Activated naive CD4-positive, alpha-beta T cell treated with anti-CD3 and anti-CD28 coated beads, Interleukin-2, amount 50 U/mL, for 16 hours (primary cell): ENCODE data around the gene RNF166.

ENCODE experiments used
- DNase-seq: peaks from one replicate; pipeline ENCODE4 v3.0.0-alpha.2; 2020

Gene RNF166

DNA sequence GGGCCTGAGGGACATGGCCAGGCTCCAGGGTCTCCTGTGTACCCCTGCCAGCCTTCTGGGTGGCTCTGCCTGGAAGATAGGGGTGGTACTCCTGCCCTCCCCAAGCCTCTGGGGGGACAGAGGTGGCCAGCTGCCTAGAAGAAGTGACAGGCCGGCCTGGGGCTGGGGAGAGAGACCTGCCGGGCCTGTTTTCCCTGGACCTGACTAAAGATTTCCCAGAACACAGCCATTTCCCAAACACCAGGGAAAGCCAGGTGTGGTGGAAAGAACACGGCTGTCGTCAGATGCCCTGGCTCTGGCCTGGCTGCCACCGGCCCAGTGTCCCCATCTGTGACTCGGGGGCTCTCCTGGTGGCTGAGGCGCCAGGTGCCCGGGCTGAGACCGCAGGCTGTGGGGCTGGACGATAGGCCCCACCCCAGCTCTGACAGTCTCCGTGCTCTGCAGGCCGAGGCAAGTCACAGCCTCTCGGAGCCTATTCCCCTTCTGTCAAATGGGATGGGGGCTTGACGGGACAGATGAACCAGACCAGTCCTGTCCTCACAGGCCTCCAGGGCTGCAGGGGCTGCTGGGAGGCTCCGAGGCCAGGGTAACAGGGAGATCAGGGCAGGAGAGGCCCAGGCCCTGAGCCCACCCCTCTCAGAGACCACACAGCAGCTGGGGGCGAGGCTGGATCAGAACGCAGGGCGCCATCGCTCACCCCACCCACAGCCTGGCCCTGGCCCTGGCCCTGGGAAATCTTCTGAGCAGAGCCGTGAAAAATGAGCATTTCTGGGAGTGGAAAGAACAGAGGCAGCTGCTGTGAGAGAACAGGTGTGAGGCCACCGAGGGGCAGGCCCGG lies 33.1 kb upstream of the RNF166 start:
- DNase-seq: no peak

DNA sequence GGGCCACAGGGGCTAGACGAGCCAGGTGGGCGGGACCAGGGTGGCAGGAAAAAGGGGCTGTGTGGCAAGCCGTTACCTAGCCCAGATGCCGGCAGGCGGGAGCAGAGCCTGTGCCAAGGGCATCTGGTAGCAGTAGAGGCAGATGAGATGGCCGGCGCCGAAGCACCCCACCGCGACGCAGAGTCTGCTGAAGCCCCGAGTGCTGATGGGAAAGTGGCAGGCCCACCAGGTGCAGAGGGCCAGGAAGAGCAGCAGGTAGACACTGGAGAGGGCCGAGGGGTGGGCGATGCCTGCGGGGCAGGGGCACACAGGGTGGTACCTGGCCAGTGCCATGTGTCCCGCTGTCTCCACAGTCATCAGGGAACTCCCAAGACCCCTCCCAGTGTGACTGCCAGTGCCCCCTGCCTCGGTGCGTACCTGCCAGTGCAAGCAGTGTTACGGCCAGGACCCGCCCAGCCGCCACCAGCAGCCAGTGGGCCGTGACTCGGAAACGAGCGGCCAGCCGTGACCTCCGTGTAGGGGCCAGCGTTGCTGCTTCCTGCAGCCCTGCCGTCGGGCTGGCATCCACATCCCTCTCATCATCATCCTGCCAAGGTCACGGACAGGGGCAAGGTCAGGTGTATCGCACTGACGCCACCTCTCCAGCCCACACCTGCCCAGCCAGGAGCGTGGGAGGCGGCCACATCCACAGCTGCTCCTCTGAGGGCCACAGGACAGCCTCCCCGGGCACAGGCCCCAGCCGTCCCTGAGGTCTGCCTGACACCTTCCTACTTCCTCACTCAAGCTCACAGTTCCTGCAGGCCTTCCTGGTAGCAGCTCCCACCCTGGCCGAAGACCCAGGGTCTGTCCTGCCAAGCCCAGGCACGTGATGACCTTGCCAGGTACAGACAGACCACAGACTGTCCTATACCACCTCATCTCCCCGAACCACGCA lies 32.2 kb upstream of the RNF166 start:
- DNase-seq: no peak

DNA sequence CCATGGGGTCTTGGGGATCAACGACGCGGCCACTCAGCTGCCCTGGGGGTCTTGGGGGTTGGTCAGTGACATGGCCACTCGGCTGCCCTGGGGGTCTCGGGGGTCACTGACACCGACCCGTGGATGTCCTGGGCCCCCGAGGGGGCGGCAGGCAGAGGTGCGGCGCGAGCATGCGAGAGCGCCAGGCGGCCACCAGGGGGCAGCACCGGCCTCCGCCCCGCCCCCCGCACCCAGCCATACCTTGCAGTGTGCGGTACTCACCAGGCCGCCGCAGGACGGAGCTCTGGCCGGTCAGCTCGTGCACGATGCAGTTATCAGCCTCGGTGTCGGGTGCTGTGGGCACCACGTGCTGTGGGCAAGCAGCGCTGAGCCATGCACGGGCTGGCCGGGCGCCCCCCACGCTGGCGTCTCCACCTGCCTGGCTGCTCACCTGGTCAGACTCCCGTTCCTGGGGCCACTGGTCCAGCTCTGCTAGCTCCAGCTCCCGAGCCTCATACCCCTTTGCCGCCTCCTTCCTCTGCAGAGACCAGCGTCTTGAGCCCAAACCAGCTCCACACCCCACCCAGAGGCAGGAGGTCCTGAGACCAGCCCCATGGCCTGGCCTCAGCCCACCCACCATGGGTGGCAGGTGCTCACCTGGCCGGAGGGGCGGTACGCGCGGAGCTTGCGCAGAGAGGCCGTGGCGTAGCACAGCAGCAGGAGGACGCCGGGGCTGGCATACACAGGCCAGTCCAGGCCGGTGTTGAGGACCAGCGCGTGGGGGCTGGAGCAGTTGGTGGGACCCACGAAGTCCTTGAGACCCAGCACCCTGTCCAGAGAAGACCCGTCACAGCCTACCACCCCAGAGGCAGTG lies 31.3 kb upstream of the RNF166 start:
- DNase-seq: peak; percentile 64

DNA sequence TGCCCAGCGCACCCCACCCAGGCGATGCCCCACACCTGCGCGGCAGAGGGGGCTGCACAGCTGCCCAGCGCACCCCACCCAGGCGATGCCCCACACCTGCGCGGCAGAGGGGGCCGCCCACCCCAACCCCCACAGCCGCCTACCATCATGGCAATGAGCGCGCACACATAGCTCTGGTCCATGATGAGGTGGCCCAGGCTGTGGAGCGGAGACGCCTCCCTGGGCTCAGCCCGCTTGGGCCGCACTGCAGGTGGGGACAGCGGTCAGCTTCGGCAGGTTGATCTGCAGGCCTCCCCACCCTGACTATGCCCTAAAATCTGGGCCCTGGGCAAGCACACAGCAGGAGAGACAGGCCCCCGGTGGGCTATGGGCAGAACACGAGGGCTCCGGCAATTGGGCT lies 30.3 kb upstream of the RNF166 start:
- no peak for DNase-seq

DNA sequence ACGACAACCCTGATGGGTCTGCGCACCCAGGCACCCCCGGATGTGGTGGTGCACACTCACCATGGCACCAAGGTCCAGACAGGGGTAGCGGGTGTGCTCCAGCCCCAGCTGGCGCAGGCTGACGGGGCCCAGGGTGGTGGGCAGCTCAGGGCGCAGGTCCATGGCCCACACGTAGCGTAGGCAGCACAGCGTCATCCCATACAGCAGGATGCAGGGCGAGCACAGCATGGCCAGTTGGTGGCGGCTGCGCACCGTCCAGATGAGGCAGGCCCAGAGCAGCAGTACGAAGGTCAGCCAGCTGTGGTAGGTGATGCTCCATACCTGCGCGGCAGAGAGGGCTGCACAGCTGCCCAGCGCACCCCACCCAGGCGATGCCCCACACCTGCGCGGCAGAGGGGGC lies 29.9 kb upstream of the RNF166 start:
- DNase-seq: no peak

DNA sequence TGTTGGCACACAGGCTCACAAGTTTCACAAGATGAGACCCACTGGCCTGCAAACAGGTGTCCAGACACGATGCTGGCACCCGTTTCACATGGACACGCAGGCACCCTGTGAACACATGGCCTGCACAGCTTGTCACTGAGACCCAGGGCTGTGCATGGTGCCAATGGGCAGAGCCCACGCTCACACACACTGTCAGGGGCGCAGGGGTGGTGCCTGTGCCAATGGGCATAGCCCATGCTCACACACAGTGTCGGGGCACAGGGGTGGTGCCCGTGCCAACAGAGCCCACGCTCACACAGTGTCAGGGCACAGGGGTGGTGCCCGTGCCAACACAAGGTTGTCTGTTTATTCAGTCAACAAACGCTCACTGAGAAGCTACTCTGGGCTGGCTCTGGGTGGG lies 29.4 kb upstream of the RNF166 start:
- DNase-seq: no peak

DNA sequence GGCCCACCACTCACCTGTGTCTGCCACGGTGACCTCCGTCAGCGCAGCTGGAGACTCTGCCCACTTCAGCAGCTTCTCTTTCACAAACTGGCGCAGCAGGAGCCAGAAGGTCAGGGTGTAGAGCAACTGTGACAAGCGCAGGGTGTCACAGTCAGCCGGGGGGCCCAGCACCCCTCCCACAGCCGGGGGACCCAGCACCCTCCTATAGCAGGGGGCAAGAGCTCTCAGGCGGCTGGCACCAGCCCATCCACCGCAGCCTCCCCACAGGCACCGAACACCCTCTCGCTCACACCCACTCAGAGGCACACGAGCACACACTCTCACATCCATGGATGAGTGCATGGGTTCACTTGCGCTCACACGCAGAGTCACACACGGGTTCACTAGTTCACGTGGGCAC lies 28.9 kb upstream of the RNF166 start:
- no peak for DNase-seq

DNA sequence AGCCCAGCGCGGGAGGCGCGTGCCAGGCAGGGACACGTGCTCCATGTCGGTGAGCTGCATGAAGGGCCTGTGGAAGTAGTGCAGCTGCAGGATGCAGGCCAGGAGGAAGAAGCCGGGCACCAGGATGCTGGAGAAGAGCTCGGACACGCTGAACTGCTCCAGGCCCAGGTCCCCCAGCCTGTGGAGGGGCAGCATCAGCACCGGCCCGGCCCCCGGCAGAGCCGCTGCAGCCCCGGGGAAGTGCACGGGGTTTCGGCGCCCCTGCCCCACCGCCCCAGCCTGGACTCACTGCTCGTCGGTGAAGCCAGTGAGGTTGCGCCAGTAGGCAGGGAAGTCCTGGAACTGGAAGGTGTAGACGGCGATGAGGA lies 28.1 kb upstream of the RNF166 start:
- no peak for DNase-seq

DNA sequence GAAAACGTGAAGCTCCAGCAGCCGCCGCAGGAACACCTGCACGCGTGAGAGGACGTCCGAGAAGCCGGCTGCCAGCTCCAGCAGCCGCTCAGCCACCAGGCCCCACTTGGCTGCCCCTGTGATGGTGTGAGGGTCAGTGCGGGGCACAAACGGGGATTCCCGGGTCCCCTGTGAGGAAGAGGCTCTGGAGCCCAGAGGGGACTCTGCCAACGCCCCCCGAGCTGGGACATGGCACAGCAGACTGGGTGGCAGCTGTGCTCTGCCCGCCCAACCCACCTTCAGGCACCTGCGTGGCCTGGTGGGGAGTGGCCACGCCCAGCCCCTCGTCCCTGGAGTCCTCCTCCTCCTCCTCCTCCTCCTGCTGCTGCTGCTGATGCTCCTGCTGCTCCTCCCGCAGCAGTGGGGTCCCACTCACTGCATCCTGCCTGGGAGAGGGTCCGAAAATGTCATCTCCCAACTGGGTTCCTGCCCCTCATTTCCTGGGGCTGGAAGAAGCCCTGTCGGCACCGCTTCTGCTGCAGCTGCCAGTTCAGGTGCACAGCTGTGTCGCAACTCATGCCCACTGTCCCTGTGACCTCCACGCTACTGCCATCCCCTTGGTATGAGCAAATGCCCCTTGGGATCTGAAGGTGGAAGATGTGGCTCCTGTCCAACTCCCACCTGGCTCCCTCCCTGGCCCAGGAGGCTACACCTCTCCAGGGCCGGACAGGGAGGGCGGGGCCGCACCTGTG lies 27.6 kb upstream of the RNF166 start:
- DNase-seq: no peak

DNA sequence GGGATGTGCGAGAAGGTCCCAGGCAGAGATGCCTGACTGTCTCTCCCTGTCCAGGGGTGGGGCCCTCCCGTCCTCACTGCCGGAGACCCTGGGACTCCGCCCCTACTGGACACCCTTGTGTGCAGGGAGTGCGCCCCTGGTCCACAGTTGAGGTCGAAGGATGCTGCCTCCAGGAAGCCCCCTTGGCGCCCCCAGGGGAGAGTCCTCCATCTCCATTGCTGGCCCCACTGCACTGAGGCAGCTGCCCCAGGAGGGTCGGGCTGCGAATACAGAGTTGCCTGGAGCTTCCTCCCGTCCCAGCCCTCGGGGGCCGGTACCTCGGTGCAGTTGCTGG lies 26.7 kb upstream of the RNF166 start:
- no peak for DNase-seq

DNA sequence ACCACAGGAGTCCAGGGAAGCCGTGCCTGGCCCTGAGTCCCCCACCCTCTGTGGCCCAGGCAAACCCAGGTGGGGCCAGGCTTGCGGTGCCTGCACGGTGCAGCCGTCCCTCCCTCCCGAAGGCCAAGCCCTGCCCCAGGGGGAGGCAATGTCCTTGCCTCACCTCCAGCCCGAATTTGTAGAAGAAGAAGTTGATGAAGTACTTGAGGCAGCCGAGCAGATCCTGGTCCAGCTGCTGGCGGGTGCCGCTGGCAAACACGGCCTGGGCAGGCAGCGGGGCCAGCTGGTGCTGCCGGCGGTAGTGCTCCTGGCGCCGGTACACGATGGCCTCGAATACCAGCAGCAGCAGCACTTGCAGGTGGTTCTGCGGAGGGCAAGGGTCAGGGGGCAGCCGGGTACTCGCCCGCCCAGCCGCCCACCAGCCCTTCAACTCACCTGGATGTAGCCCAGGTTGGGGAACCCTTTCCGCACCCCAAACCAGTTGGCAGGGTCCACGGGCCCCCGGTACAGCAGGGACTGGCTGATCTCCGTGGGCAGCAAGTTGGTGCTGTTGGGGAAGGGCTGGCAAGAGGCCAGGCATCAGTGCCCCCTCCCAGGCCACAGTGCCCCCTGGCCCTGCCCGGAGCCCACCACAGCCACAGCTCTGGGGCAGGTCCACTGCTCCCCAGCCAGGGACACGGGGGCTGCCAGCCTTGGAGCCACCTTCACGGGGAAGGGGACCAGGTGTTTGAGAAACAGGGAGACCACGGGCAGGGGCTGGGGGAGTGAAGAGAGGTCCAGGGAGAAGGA lies 26.2 kb upstream of the RNF166 start:
- no peak for DNase-seq

DNA sequence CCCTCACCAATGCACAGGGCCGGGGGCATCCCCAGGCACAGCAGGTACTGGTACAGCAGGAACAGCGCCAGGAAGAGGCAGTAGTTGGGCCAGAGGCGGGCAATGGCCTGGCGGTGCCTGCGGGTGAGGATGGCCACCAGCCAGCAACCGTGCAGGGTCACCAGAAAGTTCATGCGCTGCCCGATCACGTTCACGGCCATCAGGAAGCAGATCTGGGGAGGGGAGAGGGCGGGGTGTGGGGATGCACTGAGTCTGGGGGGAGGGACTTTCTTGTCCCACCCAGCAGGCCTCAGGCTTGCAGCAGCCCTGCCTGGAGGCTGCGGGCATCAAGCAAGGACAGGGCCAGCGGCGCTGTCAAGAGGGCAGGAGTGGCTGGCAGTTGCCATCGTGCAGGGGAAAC lies 25.5 kb upstream of the RNF166 start:
- no peak for DNase-seq

DNA sequence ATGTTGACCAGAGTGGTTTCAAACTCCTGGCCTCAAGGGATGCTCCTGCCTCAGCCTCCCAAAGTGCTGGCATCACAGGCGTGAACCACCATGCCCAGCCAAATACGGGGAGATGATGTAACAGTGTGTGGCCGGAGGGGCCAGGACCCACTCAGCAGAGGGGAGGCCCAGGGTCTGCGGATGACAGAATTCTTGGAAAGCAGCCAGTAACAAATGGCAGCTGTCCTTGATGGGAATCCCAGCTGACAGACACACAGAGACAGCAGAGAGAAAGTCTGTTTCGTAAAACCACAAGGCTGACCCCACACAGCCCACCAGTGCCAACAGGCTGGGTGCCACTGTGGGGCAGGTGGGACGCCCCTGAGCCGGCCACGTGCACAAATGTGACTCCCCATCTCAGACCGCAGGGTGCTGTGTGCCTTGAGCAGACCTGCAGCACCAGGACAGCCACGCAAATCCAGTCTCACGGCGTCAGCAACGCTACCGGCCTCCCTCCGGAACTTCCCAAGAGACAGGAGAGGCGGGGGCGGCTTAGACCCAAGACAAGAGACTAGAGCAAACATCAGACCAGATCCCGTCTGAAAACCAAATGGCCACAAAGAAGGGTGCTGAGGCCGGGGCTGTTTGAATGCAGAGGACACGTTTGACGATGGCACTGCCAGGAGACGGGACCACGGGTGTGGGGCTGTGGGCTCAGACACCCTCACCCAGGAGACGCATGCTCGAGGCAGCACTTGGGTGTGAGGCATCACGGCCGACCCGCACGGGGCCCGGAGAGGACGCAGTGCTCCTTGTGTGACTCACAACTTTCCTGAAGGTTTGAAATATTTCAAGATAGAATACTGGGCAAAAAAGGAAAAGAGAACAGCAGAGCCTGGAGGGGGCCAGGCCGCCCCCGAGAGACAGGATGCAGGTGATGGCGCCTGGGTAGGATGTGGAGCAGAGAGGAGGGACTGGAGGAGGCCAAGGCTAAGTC lies 24.7 kb upstream of the RNF166 start:
- no peak for DNase-seq

DNA sequence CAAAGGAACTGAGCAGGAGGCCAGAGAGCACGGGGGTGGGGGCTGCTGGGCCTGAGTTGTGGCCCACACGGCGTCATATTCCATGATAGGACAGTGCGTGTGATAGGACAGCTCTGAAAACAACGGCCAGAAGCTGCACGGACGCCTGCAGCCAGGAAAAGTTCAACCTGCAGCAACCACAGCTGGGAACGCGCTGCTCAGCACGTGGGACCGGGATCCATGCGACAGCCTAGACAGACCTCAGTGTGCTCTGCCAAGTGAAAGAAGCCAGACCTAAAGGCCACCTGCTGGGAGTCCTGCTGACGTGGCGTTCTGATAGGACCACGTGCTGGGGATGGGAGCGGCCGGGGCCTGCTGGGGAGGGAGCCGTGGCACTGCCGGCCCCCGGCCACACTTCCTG lies 21.7 kb upstream of the RNF166 start:
- DNase-seq: no peak

DNA sequence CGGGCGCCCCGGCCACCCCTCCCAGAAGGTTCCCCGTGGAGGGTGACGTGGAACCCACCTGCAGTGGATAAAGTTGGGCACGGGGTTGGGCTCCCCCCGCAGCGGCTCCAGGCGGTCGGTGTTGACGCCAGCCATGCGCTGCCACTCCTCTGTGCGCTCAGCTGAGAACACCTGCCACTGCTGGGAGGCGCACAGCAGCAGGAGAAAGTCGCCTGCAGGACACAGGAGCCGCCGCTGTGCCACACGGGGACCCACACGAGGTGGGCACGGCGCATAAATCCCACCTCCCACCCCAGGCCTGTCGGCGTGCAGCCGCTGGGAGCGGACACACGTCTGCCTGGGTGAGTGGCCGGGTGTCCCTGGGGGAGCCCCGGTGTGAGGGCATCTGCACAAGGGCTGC lies 20.8 kb upstream of the RNF166 start:
- no peak for DNase-seq

DNA sequence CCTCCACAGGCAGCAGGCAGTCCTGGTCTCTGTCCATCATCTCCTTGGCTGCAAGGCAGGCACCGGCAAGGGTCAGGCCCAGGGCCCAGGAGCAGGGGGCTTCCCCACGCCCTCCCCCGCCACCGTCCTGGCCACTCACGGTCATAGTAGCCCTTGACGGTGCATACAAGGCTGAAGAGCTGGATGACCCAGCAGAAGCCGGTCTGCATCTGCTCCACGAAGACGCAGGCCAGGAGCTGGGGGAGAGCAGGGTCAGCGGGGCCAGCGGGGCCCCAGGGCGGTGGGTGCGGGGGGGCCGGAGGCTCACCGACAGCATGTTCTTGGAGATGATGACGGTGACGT lies 20.2 kb upstream of the RNF166 start:
- no peak for DNase-seq

DNA sequence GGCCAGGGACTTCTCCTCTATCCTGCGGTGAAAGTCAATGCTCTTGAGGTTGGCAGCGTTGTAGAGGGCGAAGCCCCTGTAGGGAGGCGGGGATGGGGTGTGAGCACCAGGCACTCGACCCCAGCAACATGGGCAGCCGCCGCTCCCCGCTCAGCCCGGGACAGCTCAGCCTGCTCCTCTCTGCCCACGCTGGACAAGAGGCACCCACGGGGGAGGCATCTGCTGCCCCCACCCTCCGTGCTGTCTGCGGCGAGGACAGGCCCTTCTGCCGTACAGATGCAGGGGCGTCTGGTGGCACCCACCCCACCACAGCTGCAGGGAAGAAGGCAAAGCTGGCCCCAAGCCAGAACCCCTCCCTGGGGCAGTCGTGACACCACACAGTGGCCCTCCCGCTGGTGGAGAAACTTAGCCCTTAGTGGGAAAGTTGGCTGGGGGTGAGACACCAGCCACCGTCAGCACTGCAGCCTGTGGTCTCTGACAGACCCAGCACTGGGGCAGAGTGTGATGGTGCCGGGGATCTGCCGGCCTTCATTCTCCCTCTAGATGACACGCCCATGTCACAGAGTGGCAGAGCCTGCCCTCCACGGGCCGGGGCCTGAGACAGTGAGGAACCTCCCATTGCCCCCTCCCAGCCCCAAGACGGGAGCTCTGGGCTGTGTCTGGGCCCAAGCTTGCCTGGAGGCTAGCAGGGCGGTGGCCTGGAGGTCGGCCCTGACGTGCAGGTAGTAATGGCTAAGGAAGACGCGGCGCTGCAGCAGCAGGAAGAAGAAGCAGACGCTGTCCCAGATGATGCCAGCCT lies 19.6 kb upstream of the RNF166 start:
- no peak for DNase-seq

DNA sequence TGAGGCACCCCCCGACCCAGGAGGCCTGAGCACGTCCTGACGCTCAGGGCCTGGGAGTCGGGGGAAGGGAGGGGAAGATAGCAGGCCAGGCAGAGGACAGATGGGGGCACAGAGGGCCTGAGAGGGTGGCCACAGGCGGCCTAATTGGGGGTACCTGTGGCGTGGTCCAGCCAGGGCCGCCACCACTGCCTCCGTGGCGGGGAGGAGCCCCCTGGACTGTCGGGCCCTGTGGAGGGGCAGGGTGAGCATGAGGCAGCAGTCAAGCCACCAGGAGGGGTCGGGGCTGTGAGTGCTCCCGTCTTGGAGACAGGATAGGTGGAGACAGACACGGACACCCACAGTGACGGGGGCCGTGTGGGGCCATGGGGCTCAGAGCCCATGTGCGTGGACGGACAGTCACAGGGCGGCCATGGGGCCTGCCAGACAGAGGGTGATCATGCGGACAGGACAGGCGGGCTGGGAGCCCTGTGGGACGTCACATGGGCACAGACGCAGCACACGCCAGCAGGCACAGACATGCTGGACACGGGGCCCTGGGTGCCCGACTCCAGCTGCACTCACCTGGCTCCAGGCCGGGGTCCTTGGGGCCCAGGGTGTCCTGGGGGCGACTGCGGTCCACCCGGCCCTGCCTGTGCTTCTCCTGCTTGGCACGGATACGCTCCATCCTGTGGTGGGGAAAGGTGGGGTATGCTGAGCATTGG lies 18.8 kb upstream of the RNF166 start:
- DNase-seq: no peak

DNA sequence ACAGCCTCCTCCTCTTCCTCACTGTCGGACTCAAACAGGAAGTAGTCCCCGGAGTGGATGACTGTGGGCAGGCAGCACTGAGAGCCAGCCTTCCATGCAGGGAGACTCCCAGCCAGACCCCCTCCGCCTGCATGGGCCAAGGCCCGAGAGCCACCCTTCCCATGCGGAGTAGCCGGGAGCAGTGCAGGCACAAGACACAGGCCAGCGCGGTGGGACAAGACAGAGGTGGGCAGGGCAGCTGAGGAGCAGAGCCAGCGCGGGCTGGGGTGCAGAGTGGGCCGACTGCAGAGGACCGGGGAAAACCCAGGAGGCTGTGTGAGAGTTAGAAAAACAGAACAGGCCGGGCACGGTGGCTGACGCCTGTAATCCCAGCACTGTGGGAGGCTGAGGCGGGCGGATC lies 17.7 kb upstream of the RNF166 start:
- no peak for DNase-seq
